ENCODE data around the gene LRRTM4.
"Not testable (repeated sequence)": the region's sequence is repeated elsewhere in the genome, so short reads cannot be mapped to it uniquely, and the experiment has no call there.

Gene LRRTM4

GRCh38 chr2:77045456-77045855, 476.7 kb downstream of the LRRTM4 start:
- DNase-seq = not testable (repeated sequence)

GRCh38 chr2:77034445-77034844, 487.7 kb downstream of the LRRTM4 start:
- DNase-seq = no peak

- not testable (repeated sequence) for DNase-seq
Observed at GRCh38 chr2:77029237-77029636, 492.9 kb downstream of the LRRTM4 start.

DNA sequence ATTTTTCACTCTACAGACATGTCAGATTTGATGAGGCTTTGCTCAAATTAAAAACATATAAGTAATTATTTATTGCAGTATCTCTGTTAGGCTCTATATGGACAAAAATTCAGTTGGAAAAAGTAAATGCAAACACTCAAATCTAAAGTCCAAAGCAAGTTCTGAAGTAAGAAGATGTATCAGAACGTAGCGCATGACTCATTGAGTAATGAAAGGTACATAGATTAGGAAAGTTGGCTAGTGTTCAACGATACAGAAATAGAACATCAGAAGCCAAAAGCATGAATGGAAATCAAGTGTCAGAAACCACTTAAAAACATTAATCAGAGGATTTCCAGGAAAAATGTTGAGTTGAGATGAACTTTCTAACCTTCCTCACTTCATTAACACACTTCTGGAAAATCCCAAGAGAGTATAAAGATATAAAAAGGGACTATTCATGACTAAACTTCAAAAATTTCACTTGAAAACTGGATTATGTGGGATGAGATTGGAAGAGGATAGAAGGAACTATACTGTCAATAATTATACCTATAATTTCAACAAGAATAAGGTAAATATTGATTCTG, 494.1 kb downstream of the LRRTM4 start:
- DNase-seq = no peak

DNA sequence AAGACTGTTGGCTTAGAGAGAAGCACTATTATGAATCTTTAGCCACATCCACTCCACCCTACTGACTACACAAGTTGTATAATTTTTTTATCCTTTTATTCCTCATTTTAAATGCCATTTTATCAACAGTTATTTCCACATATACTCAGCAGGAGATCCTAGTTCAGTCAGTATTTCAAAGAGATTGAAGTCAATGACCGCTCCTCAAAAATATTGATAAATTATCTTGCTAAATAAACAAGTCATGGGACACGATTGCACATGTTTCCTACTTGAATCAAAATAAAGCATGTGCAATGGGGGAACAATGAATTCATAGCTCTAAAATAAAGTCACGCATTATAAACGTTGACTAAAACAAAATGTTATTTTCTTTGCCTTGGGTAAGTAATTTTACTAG, 496.5 kb downstream of the LRRTM4 start:
- no peak for DNase-seq

- DNase-seq = no peak
Observed at GRCh38 chr2:77021161-77021560, 501.0 kb downstream of the LRRTM4 start.

DNA sequence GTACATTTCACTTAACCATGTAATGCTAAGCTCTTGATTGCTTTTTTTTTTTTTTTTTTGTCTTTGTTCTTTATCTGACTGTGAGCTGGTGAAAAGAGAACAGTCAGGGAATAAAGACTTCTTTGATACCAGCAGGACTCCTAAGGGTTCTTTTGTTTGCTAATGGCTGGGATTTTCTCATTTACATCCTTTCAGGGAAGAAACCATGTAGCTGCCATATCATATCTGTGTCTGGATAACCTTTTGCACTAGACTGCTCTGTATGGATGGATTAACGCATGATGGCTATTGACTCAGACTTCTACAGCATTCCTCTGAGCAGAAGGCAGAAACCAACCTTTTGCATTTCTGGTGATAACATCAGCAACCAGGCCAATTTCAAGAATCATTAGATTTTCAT, 504.0 kb downstream of the LRRTM4 start:
- no peak for DNase-seq

DNA sequence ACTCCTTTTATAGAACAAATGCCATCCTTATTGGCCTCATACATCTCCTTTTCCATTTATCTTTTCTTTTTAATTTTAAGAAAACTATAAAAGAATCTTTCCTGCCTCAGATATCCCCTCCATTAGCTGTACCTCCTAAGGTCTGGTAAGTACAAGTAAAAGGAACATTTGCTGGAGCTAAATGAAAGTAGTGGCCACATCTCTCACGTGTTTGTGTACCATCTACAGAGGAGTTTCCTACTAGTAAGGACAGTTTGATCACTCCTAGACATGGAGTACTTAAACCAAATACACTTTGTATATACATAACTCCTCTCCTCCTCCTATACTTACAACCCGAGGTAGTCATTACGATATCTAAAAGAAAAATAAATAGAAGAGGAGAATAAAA, 504.8 kb downstream of the LRRTM4 start:
- no peak for DNase-seq

DNA sequence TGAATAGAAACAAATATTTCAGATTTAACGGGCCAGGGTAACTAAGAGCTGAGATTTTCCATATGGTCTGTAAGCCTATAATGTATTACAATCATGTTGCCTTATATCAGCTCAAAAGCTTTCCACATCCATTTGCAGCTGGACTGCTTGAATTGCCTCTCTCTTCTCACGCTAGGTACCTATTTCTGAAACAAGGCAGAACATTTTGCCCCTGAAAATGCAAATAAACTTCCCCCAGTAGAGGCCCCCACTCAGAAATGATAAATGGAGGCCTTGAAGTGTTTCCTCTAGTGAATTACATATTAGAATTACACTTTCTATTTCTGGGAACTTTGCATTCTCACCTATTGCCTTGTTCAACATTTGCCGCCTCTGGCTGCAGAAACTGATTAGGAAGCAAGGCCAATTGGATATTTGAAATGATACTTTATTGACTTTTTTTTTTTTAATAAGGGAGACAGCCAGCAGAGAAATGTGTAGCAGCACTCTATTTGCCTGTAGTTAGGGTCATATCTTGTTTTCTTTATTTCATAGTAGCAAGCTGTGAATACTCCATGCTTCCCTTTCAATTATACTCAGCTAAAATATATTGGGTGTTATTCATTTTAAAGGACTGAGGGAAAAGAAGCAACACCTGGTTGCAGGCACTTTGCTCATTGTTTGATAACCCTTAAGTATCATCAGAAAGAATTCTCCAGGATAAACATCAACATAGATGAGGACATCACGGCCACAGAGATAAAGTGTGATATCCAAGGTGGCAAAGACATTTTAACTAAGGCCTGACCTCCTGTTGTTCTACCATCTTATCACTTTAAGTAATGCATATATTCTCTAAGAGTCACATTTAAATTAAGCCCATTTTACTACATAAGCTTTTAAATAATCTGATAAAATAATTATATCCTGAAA, 505.5 kb downstream of the LRRTM4 start:
- no peak for DNase-seq

DNA sequence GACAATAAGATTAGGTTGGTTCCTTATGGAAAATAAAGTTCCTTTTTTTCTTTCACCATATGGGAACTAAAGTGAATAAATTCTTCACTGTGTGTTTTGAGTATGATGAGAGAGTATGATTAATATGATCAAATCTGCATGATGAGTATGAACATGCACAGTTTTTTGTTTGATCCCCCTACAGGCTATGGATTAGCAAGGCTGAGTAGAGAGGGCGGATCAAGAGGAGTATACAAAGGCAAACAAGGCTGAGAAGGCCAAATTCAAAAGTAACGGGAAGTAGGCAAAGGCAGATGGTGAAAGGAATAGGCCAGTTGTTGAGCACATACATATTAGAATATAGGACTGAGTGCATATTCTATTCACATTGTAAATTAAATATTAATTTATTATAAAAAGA, 508.2 kb downstream of the LRRTM4 start:
- DNase-seq = no peak

- no peak for DNase-seq
Observed at GRCh38 chr2:77013457-77013856, 508.7 kb downstream of the LRRTM4 start.

DNA sequence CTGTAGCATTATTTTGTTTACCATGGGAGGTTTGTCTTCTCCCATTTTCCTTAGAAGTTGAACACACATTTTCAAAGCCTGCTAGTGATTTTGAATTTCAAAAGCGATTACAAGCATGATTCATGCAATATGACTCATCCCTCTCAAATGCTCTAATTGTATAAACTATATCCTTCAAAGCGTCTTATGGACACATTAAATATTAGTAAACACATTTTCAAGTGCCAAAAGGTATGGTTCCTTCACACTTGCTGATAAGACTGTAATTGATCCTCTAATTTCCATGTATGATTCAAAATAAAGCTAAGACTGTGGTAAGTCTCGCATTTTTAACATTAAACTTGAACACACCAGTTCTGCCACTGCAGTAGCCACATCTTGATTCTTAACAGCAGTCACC, 512.9 kb downstream of the LRRTM4 start:
- DNase-seq = no peak

DNA sequence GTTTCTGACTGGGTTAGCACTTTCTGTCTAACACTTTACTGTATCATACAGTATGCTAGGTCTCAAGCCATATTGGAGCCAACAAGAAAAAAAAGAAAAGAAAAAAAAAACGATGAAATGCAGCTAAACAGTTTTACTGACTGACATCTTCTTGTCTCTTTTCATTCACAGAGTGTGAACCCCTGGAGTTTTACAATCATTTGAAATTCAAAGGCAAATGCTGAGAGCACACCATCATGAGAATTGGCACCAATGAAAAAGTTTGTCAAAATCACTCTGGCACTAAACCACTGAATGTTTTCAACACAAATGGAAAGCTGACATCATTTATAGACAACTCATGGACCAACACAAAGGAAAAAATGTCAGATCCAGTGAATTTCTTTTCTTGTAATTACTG, 513.3 kb downstream of the LRRTM4 start:
- no peak for DNase-seq

GRCh38 chr2:77007686-77008085, 514.5 kb downstream of the LRRTM4 start:
- no peak for DNase-seq

DNA sequence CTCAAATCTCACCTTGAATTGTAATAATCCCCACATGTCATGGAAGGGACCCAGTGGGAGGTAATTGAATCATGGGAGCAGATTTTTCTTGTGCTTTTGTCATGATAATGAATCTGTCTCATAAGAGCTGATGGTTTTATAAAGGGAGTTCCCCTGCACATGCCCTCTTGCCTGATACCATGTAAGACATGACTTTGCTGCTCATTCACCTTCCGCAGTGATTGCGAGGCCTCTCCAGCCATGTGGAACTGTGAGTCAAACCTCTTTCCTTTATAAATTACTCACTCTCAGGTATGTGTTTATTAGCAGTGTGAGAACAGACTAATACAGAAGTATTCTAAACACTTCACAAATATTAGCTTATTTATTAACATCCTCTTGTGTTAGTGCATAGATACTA, 516.7 kb downstream of the LRRTM4 start:
- no peak for DNase-seq

DNA sequence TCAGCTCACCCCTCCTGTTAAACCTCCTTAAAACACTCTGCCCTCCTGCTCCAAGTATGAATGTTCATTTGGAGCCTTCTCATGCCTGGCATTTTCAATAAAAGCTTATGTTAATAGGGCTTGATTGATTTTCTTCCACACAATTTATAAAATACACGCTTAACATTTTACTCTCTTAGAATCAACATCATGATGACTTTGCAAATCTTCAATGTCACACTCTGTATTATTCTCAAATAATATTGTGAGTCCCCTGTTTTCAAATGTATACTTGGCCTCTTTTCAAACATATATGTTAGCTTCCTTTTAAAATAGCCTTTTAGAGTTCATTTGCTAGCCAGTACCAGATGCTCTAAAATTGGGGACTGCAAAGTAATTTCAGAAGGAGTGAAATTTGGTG, 520.3 kb downstream of the LRRTM4 start:
- no peak for DNase-seq

DNA sequence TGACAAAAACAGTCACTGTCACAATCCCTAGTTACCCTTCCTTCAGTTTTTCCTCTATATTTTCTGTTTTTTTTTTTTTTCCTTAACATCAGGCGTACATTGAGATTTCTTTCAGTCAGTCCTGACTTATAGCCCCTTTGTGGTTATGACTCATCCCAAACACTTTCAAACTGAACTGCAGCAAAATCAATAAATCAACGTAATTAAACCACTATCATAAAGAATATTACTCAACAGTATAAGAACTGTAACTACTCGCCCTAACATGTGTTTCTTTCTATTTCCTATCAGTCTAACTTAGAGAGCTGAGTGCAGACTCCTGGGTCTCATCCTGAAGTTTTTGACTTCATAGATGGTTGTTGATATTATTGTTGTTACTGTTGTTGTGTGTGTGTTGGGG, 523.5 kb downstream of the LRRTM4 start:
- DNase-seq = no peak

DNA sequence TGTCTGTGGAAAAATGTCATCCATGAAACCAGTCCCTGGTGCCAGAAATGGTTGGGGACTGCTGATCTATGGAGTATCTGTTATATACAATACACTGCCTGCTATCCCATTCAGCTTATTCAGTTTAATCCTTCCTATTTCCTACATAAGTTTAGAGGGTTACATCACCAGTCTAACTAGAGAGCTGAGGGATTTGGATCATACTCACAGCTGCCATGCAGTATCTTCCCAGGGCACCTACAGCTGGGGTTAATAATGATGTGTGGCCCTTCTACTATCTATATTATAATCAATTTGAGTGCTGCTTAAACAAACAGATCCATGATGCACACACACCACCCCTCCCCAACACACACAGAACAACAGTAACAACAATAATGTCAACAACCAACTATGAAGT, 524.0 kb downstream of the LRRTM4 start:
- no peak for DNase-seq

DNA sequence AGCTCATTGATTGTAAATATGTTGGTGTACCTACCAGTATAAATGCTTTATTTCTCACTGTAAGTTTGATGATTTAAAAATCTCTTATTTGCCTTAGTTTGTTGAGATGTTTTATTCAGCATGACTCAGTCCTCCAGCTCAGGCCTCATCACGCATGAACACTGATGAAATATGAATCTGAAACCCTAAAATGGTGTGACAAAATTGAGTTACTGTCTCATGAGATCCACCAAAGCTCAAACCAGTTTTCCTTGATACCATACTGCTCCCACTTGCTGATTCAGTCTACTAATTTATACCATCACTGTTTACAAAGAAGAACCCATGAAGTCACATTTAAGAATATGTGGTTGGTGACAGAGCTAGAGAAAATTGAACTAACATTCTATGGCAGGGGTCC, 524.9 kb downstream of the LRRTM4 start:
- DNase-seq = no peak

DNA sequence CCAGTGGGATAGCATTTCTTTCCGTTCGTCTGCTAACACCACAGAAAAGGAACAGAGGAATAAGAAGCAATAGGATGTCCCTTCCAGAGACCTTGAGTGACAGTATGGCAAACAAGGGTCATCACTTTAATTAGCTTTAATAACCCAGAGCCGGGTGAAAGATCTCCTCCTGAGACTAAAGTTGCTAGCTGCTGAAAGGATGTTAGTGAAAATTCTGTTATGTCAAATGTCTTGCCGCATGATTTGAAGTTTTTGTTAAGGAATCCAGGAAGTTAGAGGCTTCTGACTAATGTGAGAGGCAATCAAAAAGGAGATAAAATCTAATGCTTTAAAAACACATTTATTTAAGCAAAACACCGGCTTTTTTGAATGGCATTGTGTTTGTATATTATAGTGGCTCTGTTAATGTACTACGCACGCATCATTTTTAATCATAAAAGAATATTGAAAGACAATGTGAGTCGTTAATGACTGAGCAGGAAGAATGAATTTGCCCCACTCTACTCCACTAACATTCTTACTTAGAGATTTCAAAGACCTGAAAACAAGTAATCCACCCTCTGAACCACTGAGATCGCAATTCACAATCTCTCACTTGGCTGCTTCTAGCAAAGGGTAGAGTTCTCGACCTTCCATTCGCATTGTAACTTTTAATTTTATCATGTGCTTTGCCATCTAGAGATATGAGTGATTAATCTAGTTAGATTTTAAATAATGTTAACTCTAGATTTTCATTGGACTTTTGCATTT, 536.6 kb downstream of the LRRTM4 start:
- no peak for DNase-seq

GRCh38 chr2:76984359-76984758, 537.8 kb downstream of the LRRTM4 start:
- no peak for DNase-seq

- no peak for DNase-seq
Observed at GRCh38 chr2:76980067-76980787, 541.9 kb downstream of the LRRTM4 start.
